ENCODE data around the gene MIER2.

GRCh38 chr19:310781-311496 is 33.7 kb downstream of the MIER2 start:
- TF ChIP-seq POLR2AphosphoS5 (IDR thresholded peaks at IDR 0.05; ENCODE audit: low read depth) (no peak), CTCF (IDR thresholded peaks at IDR 0.05; ENCODE audit: insufficient read depth, low read length) (no peak)
